Nephron (organoid): ENCODE data around the gene PRKD1.

Experiments
- H3K27ac Mint-ChIP-seq, 3 experiments: 2 replicates each; pipeline ENCODE4 v1.8.0; 2020; ENCODE audit warnings: mixed read lengths in 3 of 3, mild to moderate bottlenecking in 2 of 3, moderate library complexity in 1 of 3
- H3K27me3 Mint-ChIP-seq: 2 replicates; pipeline ENCODE4 v1.8.0; 2021; ENCODE audit warnings: low read depth, mild to moderate bottlenecking, moderate library complexity, mixed read lengths
- H3K36me3 Mint-ChIP-seq: 2 replicates; pipeline ENCODE4 v1.8.0; 2020; ENCODE audit warnings: low read depth, mixed read lengths
- H3K4me1 Mint-ChIP-seq: 2 replicates; pipeline ENCODE4 v1.8.0; 2020; ENCODE audit warnings: mixed read lengths
- H3K4me3 Mint-ChIP-seq, 3 experiments: 2 replicates each; pipeline ENCODE4 v1.8.0; 2020; ENCODE audit warnings: mild to moderate bottlenecking in 3 of 3, mixed read lengths in 3 of 3, moderate library complexity in 2 of 3
- H3K9me3 Mint-ChIP-seq: 2 replicates; pipeline ENCODE4 v1.8.0; 2020; ENCODE audit warnings: mixed read lengths
- CTCF ChIP-seq, 3 experiments: fragments of 200-600 bp; sonication (generic); IDR thresholded peaks; one replicate each; pipeline ENCODE4 v1.5.0; 2021; ENCODE audit warnings: antibody characterized with exemption in 3 of 3; ENCODE audit not compliant: unreplicated experiment in 3 of 3

The PRKD1 gene

GRCh38 chr14:29897181-29897580, 30.5 kb downstream of the PRKD1 start:
- Mint-ChIP-seq H3K4me3 (no peak overlapping the region), H3K4me1 (no peaks in the 10 kb centered on the region), H3K9me3 (no peaks in the 10 kb centered on the region), H3K27ac (no peak overlapping the region), H3K27me3 (no peaks in the 10 kb centered on the region), H3K36me3 (no peaks in the 10 kb centered on the region)
- TF ChIP-seq CTCF (IDR thresholded peaks at IDR 0.05; ENCODE audit: unreplicated experiment in 3 of 3), result no peak

GRCh38 chr14:29896354-29896821, 31.3 kb downstream of the PRKD1 start:
- no peaks in the 10 kb centered on the region for H3K27me3 Mint-ChIP-seq
- no peak overlapping the region for H3K4me3 Mint-ChIP-seq
- no peak for TF ChIP-seq CTCF (IDR thresholded peaks at IDR 0.05; ENCODE audit: unreplicated experiment in 3 of 3)
- no peaks in the 10 kb centered on the region for H3K36me3 Mint-ChIP-seq
- H3K4me1 Mint-ChIP-seq, result no peaks in the 10 kb centered on the region
- no peak overlapping the region for H3K27ac Mint-ChIP-seq
- H3K9me3 Mint-ChIP-seq, result no peaks in the 10 kb centered on the region

GRCh38 chr14:29895591-29896083, 32.0 kb downstream of the PRKD1 start:
- no peak overlapping the region for H3K4me3 Mint-ChIP-seq
- H3K4me1 Mint-ChIP-seq, result no peaks in the 10 kb centered on the region
- no peaks in the 10 kb centered on the region for H3K36me3 Mint-ChIP-seq
- no peaks in the 10 kb centered on the region for H3K9me3 Mint-ChIP-seq
- H3K27ac Mint-ChIP-seq, result peak overlapping the region in 1 of 3 experiments; percentile 10
- H3K27me3 Mint-ChIP-seq, result no peaks in the 10 kb centered on the region
- TF ChIP-seq CTCF (IDR thresholded peaks at IDR 0.05; ENCODE audit: unreplicated experiment in 3 of 3), result no peak

GRCh38 chr14:29893989-29894388, 33.7 kb downstream of the PRKD1 start:
- TF ChIP-seq CTCF (IDR thresholded peaks at IDR 0.05; ENCODE audit: unreplicated experiment in 3 of 3), result no peak
- Mint-ChIP-seq H3K27me3 (no peaks in the 10 kb centered on the region), H3K36me3 (no peaks in the 10 kb centered on the region), H3K27ac (no peak overlapping the region), H3K4me3 (no peak overlapping the region), H3K4me1 (no peaks in the 10 kb centered on the region), H3K9me3 (no peaks in the 10 kb centered on the region)

- no peak overlapping the region for H3K27ac Mint-ChIP-seq
- H3K4me1 Mint-ChIP-seq, result no peaks in the 10 kb centered on the region
- no peaks in the 10 kb centered on the region for H3K9me3 Mint-ChIP-seq
- TF ChIP-seq CTCF (IDR thresholded peaks at IDR 0.05; ENCODE audit: unreplicated experiment in 3 of 3), result no peak
- no peaks in the 10 kb centered on the region for H3K27me3 Mint-ChIP-seq
- H3K4me3 Mint-ChIP-seq, result no peak overlapping the region
- no peaks in the 10 kb centered on the region for H3K36me3 Mint-ChIP-seq
Measured at GRCh38 chr14:29892327-29892726, 35.3 kb downstream of the PRKD1 start.

GRCh38 chr14:29885988-29886387, 41.7 kb downstream of the PRKD1 start:
- Mint-ChIP-seq H3K4me3 (no peak overlapping the region), H3K4me1 (no peaks in the 10 kb centered on the region)

More at GRCh38 chr14:29885988-29886387, 41.7 kb downstream of the PRKD1 start:
- Mint-ChIP-seq H3K36me3 (peaks cover 9% of the 10 kb centered on the region), H3K9me3 (peaks cover 8% of the 10 kb centered on the region), H3K27ac (no peak overlapping the region), H3K27me3 (no peaks in the 10 kb centered on the region)
- no peak for TF ChIP-seq CTCF (IDR thresholded peaks at IDR 0.05; ENCODE audit: unreplicated experiment in 3 of 3)
